Rectal smooth muscle tissue (tissue), 1 donor: ENCODE data around the gene USP12.

Experiments
- H3K27ac ChIP-seq: one replicate; pipeline ENCODE4 v1.7.0; 2013; ENCODE audit warnings: low read depth, low read length, inconsistent platforms
- H3K27me3 ChIP-seq: one replicate; pipeline ENCODE4 v1.7.0; 2013; ENCODE audit warnings: low read length; ENCODE audit not compliant: control insufficient read depth, insufficient read depth
- H3K36me3 ChIP-seq: one replicate; pipeline ENCODE4 v1.7.0; 2013; ENCODE audit warnings: low read length; ENCODE audit not compliant: control insufficient read depth, insufficient read depth
- H3K4me1 ChIP-seq: one replicate; pipeline ENCODE4 v1.7.0; 2013; ENCODE audit warnings: low read length; ENCODE audit not compliant: control insufficient read depth, insufficient read depth
- H3K4me3 ChIP-seq: one replicate; pipeline ENCODE4 v1.7.0; 2013; ENCODE audit warnings: low read length
- H3K9ac ChIP-seq: one replicate; pipeline ENCODE4 v1.7.0; 2013; ENCODE audit warnings: low read length

The USP12 gene

GRCh38 chr13:27177852-27178251 is 6.2 kb upstream of the USP12 start:
- H3K27me3 ChIP-seq, result no peaks in the 10 kb centered on the region
- no peaks in the 10 kb centered on the region for H3K36me3 ChIP-seq
- no peaks in the 10 kb centered on the region for H3K4me1 ChIP-seq
- H3K4me3 ChIP-seq, result no peak overlapping the region
- no peak overlapping the region for H3K27ac ChIP-seq
- no peak overlapping the region for H3K9ac ChIP-seq

GRCh38 chr13:27176470-27177410 is 5.1 kb upstream of the USP12 start:
- no peaks in the 10 kb centered on the region for H3K36me3 ChIP-seq
- H3K4me1 ChIP-seq, result no peaks in the 10 kb centered on the region
- H3K4me3 ChIP-seq, result no peak overlapping the region
- no peak overlapping the region for H3K27ac ChIP-seq
- H3K27me3 ChIP-seq, result no peaks in the 10 kb centered on the region
- H3K9ac ChIP-seq, result no peak overlapping the region

GRCh38 chr13:27174766-27175455 is 3.3 kb upstream of the USP12 start:
- Histone ChIP-seq H3K9ac (no peak overlapping the region), H3K27ac (no peak overlapping the region), H3K27me3 (no peaks in the 10 kb centered on the region), H3K4me3 (no peak overlapping the region), H3K36me3 (no peaks in the 10 kb centered on the region), H3K4me1 (peaks cover under 1% of the 10 kb centered on the region)

GRCh38 chr13:27172495-27172842 is 858 bp upstream of the USP12 start:
- no peaks in the 10 kb centered on the region for H3K36me3 ChIP-seq
- peak overlapping the region; percentile 79 for H3K4me3 ChIP-seq
- H3K27me3 ChIP-seq, result no peaks in the 10 kb centered on the region
- no peak overlapping the region for H3K9ac ChIP-seq
- H3K4me1 ChIP-seq, result peaks cover 17% of the 10 kb centered on the region
- peak overlapping the region; percentile 92 for H3K27ac ChIP-seq

- Histone ChIP-seq H3K9ac (no peak overlapping the region), H3K4me1 (peaks cover 17% of the 10 kb centered on the region), H3K36me3 (no peaks in the 10 kb centered on the region), H3K4me3 (peak overlapping the region; percentile 79), H3K27me3 (no peaks in the 10 kb centered on the region), H3K27ac (peak overlapping the region; percentile 92)
Measured at GRCh38 chr13:27171827-27172494, 350 bp upstream of the USP12 start.

- no peaks in the 10 kb centered on the region for H3K36me3 ChIP-seq
- peak overlapping the region; percentile 88 for H3K4me3 ChIP-seq
- H3K9ac ChIP-seq, result peak overlapping the region; percentile 83
- no peaks in the 10 kb centered on the region for H3K27me3 ChIP-seq
- H3K4me1 ChIP-seq, result peaks cover 25% of the 10 kb centered on the region
- peak overlapping the region; percentile 88 for H3K27ac ChIP-seq
Measured at GRCh38 chr13:27170516-27171243, 931 bp downstream of the USP12 start.

- Histone ChIP-seq H3K9ac (no peak overlapping the region), H3K27me3 (no peaks in the 10 kb centered on the region), H3K4me1 (peaks cover 25% of the 10 kb centered on the region), H3K27ac (peak overlapping the region; percentile 88), H3K4me3 (peak overlapping the region; percentile 88), H3K36me3 (no peaks in the 10 kb centered on the region)
Measured at GRCh38 chr13:27170221-27170515, 1.4 kb downstream of the USP12 start.

GRCh38 chr13:27168906-27169657 is 2.5 kb downstream of the USP12 start:
- H3K9ac ChIP-seq, result no peak overlapping the region
- H3K36me3 ChIP-seq, result no peaks in the 10 kb centered on the region
- peak overlapping the region; percentile 23 for H3K4me3 ChIP-seq
- H3K27me3 ChIP-seq, result no peaks in the 10 kb centered on the region
- H3K4me1 ChIP-seq, result peaks cover 31% of the 10 kb centered on the region
- H3K27ac ChIP-seq, result peak overlapping the region; percentile 25

- no peak overlapping the region for H3K9ac ChIP-seq
- peaks cover 33% of the 10 kb centered on the region for H3K4me1 ChIP-seq
- no peaks in the 10 kb centered on the region for H3K27me3 ChIP-seq
- no peaks in the 10 kb centered on the region for H3K36me3 ChIP-seq
- H3K27ac ChIP-seq, result peak overlapping the region; percentile 50
- H3K4me3 ChIP-seq, result no peak overlapping the region
Measured at GRCh38 chr13:27168086-27168485, 3.5 kb downstream of the USP12 start.

- H3K4me1 ChIP-seq, result peaks cover 38% of the 10 kb centered on the region
Measured at GRCh38 chr13:27166313-27166712, 5.3 kb downstream of the USP12 start.

GRCh38 chr13:27161980-27162379 is 9.6 kb downstream of the USP12 start:
- Histone ChIP-seq H3K4me1 (peaks cover 27% of the 10 kb centered on the region), H3K4me3 (no peak overlapping the region), H3K27me3 (no peaks in the 10 kb centered on the region), H3K9ac (no peak overlapping the region), H3K36me3 (no peaks in the 10 kb centered on the region), H3K27ac (peak overlapping the region; percentile 86)

More at GRCh38 chr13:27166313-27166712, 5.3 kb downstream of the USP12 start:
- no peak overlapping the region for H3K4me3 ChIP-seq
- H3K9ac ChIP-seq, result no peak overlapping the region
- H3K36me3 ChIP-seq, result no peaks in the 10 kb centered on the region
- no peaks in the 10 kb centered on the region for H3K27me3 ChIP-seq
- H3K27ac ChIP-seq, result peak overlapping the region; percentile 65
